Hematopoietic multipotent progenitor cell treated with erythropoietin and hydrocortisone succinate and interleukin-3 and kit ligand, for 17 days (in vitro differentiated cells): Measurements from ENCODE around the gene LIMD2.

Experiments
- DNase-seq: peaks from one replicate; pipeline ENCODE4 v3.0.0-alpha.2; 2015; ENCODE audit warnings: low spot score

Gene LIMD2

DNA sequence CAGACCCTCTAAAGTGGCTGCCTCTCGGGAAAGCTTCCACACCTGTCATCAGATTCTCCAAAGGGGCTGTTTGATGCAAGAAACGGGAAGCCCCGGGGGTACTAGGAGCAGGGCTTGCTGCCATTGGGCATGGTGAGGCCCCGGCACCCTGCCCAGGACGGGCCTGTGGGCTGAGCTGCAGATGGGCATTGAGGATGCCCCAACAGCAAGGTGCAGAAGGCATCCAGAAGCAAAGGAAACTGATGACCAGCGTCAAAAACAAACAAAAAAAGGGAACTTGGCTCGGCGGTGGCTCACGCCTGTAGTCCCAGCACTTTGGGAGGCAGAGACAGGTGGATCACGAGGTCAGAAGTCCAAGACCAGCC is 1.5 kb upstream of the LIMD2 start:
- DNase-seq: no peak

GRCh38 chr17:63700528-63701455 is 867 bp upstream of the LIMD2 start:
- no peak for DNase-seq

DNA sequence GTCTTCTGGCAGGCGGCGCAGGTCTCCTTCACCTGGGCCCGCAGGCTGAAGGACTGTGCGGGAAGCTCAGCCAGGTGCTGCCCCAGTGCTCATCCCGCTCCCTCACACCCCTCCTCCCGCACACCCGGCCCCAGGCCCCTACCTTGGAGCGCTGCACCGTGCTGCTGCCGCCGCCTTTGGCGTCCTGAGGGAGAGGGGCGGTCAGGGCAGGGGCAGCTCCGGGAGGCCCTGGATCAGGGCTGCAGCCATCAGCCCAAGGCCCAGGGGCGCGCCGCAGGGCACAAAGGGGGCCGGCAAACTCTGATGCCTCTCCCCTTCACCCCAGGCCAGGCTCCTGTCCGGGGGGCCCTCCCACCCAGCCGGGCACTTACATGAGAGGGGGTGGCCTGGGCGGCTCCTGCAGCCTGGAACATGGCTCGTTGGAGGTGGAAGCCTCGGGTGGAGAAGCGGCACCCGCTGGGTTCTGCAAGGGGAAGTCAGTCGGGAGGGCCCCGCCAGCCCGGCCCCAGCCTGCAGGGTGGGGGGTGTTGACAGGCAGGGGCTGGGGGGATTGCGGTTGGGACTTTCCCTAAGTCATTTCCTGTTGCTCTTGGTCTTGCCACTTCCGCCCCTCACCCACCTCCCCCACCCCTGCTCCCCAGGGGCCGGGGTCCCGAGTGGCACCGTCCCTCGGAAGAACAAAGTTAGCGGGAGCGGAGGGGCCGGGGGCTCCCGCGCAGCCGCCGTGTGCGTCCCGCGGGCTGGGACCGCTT is 863 bp downstream of the LIMD2 start:
- DNase-seq: no peak

DNA sequence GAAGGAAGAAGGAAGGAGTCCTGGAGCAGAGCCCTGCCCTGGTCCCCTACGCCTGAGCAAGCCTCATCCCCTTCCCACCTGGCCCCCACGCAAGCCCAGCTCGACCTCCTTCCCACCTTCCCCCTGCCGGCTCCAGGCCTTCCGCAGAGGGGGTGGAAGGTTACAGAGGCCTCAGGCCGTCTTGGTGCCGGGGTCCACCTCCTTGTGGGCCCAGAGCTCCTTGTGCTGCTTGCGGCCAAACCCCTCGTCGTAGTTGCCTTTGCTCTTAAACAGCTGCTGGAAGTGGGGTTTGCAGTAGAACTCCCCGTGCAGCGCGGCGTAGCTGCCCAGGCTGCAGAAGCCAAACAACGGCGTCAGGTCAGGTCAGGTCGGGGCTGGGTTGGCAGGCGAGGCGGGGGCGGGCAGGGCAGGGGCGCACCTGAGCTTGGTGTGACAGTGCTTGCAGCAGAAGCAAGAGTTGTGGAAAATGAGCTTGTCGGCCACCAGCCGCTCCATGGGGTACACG is 1.5 kb downstream of the LIMD2 start:
- DNase-seq: no peak

DNA sequence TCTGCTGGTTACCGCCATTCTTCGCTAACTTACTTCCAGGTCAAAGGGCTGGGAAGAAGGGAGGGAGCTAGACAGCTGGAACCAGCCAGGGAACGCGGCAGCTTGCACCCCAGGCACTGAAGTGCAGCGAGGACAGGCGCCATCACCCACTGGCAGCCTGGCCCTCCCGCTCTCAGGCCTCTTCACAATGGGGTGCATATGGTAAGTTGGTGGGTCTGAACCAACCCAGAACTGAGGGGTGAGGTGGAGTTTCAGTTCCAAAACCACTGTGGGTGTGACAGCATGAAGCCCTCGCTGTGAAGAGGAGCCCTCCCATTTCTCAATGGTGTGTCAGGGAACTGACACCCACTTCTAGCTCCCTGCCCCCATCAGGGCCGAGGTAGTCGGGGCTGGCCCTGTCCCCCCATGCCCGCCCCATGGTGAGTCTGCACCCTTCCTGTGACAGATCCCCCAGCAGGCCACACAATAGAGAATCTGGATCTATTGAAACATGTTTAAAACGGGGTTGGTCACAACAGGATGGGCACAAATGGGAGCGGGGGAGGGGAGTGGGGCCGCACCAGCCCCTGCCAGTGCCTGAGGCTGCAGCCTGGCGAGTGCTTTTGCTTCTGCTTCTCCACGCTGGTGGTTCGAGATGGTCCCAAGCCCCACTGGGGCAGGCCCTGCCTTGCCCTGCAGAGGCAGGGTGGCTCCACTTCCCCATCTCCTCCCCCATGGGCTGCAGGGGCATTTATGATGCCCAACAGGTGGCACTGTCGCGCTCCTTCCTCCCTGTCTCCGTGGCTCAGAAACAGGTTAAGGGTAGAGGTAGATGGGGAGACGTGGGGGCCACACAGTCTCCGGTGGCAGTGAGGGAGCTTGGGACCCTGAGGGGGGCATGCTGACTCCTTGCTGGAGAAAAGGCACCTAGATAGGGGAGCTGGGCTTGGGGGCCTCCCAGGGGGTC is 2.3 kb downstream of the LIMD2 start:
- DNase-seq: peak; percentile 66

GRCh38 chr17:63696381-63696961 is 3.5 kb downstream of the LIMD2 start:
- no peak for DNase-seq

- no peak for DNase-seq
Measured at GRCh38 chr17:63695889-63696288, 4.0 kb downstream of the LIMD2 start.

GRCh38 chr17:63694950-63695773 is 4.8 kb downstream of the LIMD2 start:
- no peak for DNase-seq

GRCh38 chr17:63694229-63694949 is 5.5 kb downstream of the LIMD2 start:
- no peak for DNase-seq

DNA sequence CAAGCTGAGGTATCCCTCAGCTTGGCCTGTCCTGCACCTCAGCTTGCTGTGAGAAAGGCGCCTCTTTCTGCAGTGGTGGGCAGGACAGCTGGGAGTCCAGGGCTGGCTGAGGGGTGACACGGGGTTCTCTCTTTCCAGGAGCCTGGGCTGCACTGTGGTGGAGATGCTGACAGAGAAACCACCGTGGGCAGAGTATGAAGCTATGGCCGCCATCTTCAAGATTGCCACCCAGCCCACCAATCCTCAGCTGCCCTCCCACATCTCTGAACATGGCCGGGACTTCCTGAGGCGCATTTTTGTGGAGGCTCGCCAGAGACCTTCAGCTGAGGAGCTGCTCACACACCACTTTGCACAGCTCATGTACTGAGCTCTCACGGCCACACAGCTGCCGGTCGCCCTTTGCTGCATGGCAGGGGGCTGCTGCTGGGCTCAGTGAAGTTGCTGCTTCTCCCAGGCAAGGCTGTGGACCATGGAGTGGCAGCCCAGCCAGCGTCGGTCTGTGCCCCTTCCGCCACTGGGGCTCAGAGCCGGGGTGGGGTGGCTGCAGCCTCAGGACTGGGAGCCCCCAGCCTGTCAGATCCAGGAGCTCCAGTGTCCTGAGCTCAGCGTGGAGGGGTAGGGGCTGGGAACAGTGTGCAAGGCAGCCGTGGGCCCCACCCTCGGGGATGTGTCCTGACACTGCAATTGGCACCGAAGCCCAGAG is 6.4 kb downstream of the LIMD2 start:
- DNase-seq: no peak

GRCh38 chr17:63692195-63692816 is 7.6 kb downstream of the LIMD2 start:
- no peak for DNase-seq

- no peak for DNase-seq
Measured at GRCh38 chr17:63689479-63689878, 10.4 kb downstream of the LIMD2 start.

- DNase-seq: no peak
Measured at GRCh38 chr17:63688396-63689020, 11.4 kb downstream of the LIMD2 start.

DNA sequence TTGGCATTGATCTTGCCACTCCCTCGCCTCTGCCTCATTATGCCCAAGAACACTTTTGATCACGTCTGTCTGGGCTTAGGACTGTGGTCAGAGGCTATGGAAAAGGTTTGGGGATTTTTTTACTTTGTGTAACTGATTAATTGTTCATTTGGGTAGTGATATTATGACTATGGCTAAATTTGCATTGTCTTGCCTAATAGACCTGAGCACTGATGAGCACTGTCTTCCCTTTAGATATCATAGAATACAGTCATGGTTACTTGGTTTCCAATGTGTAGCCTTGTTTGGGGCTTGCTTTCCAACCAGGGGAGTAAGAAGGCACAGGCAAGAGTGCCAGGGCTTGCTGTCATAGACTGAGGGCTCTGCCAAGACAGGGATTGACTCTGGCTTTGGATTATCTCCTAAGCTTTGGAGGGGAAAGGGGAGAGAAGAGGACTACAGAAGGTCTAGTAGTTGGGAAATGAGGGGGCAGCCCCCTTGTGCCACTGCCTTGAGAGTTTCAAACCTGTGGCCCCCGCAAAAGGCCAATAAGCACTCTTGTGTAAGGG is 13.7 kb downstream of the LIMD2 start:
- DNase-seq: no peak

DNA sequence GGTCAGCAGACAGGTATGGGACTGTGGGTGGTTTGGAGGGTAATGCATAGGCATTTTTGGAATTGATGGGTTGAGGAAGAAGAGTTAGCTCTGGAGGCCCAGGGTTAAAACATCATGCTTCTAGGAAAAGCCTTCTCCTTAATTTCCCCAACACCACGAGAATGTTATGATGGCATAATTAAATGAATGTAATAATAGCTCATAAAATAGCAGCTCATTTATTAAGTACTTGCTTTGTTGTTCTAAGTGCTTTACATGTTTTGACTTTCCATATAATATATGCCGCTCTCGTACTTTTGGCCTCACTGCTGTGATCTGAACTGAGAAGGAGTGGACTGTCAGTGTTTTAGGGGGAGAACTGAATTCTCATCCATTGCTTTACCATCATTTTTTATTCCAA is 14.3 kb downstream of the LIMD2 start:
- no peak for DNase-seq

- DNase-seq: no peak
Measured at GRCh38 chr17:63685041-63685440, 14.9 kb downstream of the LIMD2 start.

DNA sequence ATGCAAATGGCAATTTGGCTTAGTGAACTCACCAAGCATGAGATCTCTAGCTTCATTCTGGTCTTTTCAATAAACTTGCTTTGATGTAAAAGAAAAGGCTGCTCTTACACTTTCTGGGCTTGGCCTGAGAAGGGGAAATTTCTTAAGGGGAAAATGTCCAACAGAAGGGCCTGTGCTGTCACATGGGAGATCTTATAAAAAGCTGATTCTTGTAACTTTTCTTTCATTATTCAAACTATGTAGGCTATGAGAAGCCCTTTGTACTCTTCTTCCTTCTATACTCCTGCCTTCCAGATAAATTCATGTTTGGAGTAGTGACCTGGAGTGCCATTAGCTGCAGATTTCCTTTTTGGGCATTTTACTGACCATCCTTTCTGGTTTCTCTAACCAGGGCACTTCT is 16.9 kb downstream of the LIMD2 start:
- DNase-seq: no peak

- DNase-seq: no peak
Measured at GRCh38 chr17:63682441-63682840, 17.5 kb downstream of the LIMD2 start.
